ENCODE measurements around the gene ZNF503.

GRCh38 chr10:75434291-75434690 lies 32.7 kb upstream of the ZNF503 start:
- TF ChIP-seq, protein P1, sequence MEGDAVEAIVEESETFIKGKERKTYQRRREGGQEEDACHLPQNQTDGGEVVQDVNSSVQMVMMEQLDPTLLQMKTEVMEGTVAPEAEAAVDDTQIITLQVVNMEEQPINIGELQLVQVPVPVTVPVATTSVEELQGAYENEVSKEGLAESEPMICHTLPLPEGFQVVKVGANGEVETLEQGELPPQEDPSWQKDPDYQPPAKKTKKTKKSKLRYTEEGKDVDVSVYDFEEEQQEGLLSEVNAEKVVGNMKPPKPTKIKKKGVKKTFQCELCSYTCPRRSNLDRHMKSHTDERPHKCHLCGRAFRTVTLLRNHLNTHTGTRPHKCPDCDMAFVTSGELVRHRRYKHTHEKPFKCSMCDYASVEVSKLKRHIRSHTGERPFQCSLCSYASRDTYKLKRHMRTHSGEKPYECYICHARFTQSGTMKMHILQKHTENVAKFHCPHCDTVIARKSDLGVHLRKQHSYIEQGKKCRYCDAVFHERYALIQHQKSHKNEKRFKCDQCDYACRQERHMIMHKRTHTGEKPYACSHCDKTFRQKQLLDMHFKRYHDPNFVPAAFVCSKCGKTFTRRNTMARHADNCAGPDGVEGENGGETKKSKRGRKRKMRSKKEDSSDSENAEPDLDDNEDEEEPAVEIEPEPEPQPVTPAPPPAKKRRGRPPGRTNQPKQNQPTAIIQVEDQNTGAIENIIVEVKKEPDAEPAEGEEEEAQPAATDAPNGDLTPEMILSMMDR (IDR thresholded peaks at IDR 0.05) = no peak
- no peak for TF ChIP-seq POLR2A (IDR thresholded peaks at IDR 0.05)

All from uterus (tissue), 2 donors.